ENCODE measurements around the gene NLGN4X. TPM values are rescaled to one million over a fixed set of nuclear protein-coding genes. Genes with fewer than 3 reads are reported as not detected.
A peak's percentile ranks its signal among the peaks of the same experiment; 100 is the strongest.

NLGN4X gene
- total RNA-seq, 1 donor from 2014 or later: 51.5 TPM

GRCh38 chrX:6026980-6027379 is 201.7 kb downstream of the NLGN4X start:
- no peak for DNase-seq (ENCODE audit: extremely low spot score, unreplicated experiment)
- Mint-ChIP-seq H3K9me3 (no peaks in the 10 kb centered on the region), H3K4me1 (ENCODE audit: unreplicated experiment) (peaks cover 7% of the 10 kb centered on the region), H3K27me3 (no peaks in the 10 kb centered on the region), H3K36me3 (peaks cover 13% of the 10 kb centered on the region), H3K4me3 (no peak overlapping the region), H3K27ac (no peak overlapping the region)
- TF ChIP-seq, protein P1, sequence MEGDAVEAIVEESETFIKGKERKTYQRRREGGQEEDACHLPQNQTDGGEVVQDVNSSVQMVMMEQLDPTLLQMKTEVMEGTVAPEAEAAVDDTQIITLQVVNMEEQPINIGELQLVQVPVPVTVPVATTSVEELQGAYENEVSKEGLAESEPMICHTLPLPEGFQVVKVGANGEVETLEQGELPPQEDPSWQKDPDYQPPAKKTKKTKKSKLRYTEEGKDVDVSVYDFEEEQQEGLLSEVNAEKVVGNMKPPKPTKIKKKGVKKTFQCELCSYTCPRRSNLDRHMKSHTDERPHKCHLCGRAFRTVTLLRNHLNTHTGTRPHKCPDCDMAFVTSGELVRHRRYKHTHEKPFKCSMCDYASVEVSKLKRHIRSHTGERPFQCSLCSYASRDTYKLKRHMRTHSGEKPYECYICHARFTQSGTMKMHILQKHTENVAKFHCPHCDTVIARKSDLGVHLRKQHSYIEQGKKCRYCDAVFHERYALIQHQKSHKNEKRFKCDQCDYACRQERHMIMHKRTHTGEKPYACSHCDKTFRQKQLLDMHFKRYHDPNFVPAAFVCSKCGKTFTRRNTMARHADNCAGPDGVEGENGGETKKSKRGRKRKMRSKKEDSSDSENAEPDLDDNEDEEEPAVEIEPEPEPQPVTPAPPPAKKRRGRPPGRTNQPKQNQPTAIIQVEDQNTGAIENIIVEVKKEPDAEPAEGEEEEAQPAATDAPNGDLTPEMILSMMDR (conservative IDR thresholded peaks at IDR 0.05): no peak

DNA sequence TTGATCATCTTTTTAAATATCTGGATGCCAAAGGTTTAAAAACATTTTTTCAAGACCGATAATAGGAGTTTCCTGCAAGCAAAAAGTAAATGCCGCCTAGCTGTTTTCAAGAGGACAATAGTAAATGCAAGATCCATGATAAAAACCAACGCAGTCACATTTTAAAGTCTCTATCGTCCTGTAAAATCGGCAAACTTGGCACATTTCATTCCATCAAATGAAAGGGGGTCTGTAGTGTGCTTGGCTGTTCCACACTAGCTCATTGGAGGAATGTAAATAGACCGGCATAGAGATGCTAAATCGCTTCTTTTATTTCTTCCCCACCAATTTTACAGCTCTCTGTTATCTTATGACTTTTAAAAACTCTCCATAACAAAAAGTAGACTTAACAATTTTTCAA is 202.2 kb downstream of the NLGN4X start:
- peaks cover 8% of the 10 kb centered on the region for H3K4me1 Mint-ChIP-seq (ENCODE audit: unreplicated experiment)
- TF ChIP-seq, protein P1 (conservative IDR thresholded peaks at IDR 0.05): no peak
- no peaks in the 10 kb centered on the region for H3K27me3 Mint-ChIP-seq
- peaks cover 13% of the 10 kb centered on the region for H3K36me3 Mint-ChIP-seq
- H3K27ac Mint-ChIP-seq: no peak overlapping the region
- no peak overlapping the region for H3K4me3 Mint-ChIP-seq
- no peaks in the 10 kb centered on the region for H3K9me3 Mint-ChIP-seq
- no peak for DNase-seq (ENCODE audit: extremely low spot score, unreplicated experiment)

GRCh38 chrX:6024204-6024603 is 204.5 kb downstream of the NLGN4X start:
- H3K27me3 Mint-ChIP-seq: peaks cover 3% of the 10 kb centered on the region
- H3K27ac Mint-ChIP-seq: no peak overlapping the region
- H3K4me3 Mint-ChIP-seq: no peak overlapping the region
- H3K4me1 Mint-ChIP-seq (ENCODE audit: unreplicated experiment): peaks cover 12% of the 10 kb centered on the region
- H3K36me3 Mint-ChIP-seq: peaks cover 12% of the 10 kb centered on the region
- DNase-seq (ENCODE audit: extremely low spot score, unreplicated experiment): no peak
- no peaks in the 10 kb centered on the region for H3K9me3 Mint-ChIP-seq
- TF ChIP-seq, protein P1 (conservative IDR thresholded peaks at IDR 0.05): no peak

GRCh38 chrX:6021316-6022091 is 207.2 kb downstream of the NLGN4X start:
- Mint-ChIP-seq H3K4me3 (no peak overlapping the region), H3K4me1 (ENCODE audit: unreplicated experiment) (peaks cover 5% of the 10 kb centered on the region), H3K9me3 (no peaks in the 10 kb centered on the region), H3K27me3 (peaks cover 3% of the 10 kb centered on the region), H3K36me3 (peaks cover 12% of the 10 kb centered on the region), H3K27ac (no peak overlapping the region)
- no peak for DNase-seq (ENCODE audit: extremely low spot score, unreplicated experiment)
- TF ChIP-seq, protein P1 (conservative IDR thresholded peaks at IDR 0.05): peak; percentile 87

DNA sequence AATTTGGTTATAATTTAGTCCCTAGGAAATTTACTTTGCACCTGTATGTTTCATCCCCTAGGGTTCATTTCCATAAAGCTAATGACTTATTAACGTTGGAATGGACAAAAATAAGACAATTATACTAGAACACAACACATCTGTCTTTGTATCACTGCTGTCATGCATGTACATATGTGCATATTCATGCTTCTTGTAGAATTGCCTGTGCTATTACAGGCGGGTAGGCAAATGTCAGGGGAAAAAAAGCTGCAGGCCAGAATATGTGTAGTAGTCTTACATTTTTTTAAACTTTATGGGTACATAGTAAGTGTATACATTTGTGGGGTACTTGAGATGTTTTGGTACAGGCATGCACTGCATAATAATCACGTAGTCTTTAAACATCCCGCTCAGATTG is 209.6 kb downstream of the NLGN4X start:
- TF ChIP-seq, protein P1 (conservative IDR thresholded peaks at IDR 0.05): no peak
- Mint-ChIP-seq H3K9me3 (no peaks in the 10 kb centered on the region), H3K4me1 (ENCODE audit: unreplicated experiment) (peaks cover 5% of the 10 kb centered on the region), H3K27ac (no peak overlapping the region), H3K4me3 (no peak overlapping the region), H3K36me3 (peaks cover 12% of the 10 kb centered on the region), H3K27me3 (peaks cover 3% of the 10 kb centered on the region)
- DNase-seq (ENCODE audit: extremely low spot score, unreplicated experiment): no peak

Data from type B pancreatic cell (in vitro differentiated cells).